ENCODE measurements around the gene NCMAP.

The NCMAP gene

DNA sequence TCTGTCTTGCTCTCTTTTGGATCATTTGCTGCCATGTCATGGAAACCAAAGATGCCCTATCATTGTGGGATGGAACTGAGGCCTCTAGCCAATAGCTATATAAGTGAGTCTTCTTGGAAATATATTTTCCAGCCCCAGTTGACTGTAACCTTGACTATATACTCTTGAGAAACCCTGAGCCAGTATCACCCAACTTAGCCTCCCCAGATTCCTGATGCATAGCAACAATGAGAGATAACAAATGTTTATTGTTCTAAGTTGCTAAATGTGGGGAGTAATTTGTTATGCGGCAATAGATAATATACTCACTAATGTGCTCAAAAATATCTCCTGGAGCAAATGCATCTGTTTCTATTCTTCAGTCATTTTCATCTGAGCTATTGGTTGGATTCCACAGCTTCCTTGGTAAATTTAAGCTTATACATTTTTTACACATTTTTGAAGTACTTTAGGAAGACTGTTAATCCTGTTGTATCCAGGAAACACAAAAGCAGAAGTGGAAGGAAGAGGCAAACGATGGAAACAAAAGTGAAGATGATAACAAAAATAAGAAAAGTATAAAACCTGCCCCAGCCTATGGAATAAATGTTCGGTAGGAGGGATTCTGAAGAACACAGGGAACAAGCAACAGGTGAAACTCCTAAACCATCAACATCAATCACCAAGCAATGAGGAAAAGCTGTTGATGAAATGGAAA lies 80.9 kb downstream of the NCMAP start:
- DNase-seq, result no peak

DNA sequence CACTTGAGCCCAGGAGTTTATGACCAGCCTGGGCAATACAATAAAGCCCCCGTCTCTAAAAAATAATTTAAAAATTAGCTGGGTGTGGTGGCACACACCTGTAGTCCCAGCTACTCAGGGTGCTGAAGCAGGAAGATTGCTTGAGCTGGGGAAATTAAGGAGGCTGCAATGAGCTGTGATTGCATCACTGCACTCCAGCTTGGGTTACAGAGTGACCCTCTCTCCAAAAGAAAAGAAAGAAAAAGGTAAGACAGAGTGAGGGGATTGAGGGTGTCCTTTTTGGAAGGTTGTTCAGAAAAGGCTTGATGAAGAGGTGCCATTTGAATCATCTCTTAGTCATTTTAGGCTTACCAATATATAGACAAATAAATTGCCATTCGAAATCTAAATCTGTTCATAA lies 83.2 kb downstream of the NCMAP start:
- DNase-seq, result no peak

DNA sequence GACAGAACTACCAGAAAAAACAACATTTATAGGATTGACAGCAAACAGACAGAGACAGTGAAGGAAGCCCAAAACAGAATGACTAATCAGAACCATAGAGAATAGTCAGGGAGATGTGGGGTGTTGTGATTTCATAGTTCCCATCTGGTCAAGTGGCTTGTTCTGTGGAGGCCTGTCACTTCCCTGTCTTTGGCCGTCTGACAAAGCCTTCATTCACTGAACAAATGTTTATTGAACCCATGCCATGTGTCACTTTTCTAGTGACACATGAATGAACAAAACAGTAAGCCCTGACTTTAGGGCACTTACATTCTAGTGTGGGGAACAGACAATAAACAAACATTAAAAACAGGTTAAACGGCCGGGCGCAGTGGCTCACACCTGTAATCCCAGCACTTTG lies 84.0 kb downstream of the NCMAP start:
- no peak for DNase-seq

DNA sequence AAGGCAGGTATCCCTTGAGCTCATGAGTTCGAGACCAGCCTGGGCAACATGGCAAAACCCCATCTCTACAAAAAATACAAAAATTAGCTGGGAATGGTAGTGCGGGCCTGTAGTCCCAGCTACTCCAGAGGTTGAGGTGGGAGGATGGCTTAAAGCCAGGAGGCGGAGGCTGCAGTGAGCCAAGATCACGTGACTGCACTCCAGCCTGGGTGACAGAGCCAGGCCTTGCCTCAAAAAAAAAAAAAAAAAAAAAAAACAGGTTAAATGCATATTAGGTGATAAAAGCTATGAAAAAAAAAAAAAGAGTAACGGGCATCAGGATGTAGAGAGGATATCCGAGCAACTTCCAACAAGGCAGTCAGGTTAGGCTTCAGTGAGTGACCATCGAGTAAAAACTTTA lies 84.4 kb downstream of the NCMAP start:
- DNase-seq, result no peak

DNA sequence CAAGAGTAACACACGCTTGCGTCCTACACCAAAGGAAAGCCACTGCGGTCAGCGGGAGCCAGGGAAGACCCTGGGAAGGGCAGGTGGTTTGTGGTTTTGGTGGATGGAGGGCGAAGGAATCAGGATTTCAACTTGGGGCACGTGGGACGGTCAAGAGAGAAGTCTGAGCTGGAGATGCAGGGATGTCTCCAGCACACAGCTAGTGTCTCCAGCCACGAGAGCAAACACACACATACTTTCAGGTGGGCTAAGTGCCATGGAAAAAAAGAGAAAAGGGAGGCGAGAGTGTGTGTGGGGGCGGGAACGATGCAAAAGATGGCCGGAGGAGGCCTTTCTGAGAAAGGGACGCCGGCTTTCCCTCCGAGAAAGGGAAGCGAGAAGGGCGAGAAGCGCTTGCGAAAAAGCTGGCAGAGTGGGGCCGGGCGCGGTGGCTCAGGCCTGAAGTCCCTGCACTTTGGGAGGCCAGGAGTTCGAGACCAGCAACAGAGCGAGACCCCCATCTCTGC lies 85.8 kb downstream of the NCMAP start:
- DNase-seq, result peak; percentile 34

DNA sequence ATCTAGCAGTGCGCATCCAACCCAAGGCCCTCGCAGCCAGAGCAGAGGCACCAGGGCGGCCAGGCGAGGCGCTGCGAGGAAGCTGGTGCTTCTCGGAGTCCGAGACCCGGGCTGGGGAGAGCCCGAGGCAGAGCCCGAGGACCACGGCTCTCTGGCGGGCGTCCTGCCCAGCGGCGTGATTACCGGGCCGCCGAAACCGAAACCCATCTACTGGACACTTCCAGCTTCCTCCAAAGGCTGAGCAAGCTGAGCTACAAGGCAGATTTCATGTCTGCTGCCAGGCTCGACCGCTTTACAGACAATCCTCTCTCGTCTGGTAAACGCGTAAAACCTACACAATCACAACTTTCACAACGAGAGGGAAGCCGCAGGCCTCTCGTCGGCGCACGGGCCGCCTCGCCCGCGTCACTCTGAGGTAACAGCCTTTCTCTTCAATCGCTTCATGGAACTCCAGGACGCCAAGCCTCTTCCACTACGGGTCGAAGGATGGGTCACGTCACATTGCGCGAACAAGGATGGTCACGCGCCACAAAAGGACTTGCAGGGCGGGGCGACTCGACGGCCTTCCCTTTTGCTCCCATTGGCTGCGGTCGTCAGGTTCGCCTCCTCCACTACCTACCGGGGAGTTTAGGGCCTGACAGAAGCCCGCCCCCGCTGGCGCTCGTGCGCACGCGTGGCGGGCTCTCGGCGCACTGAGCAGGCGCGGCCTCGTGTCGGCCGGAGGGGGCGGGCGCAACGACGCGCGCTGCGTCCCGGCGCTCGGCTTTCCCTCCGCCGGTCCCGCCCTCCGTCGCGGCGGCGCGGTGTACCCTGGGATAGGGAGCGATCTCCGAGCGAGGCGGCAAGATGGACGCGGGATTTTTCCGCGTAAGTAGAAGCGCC lies 86.8 kb downstream of the NCMAP start, which contains the start of gene SRRM1:
Gene SRRM1 (plus strand): TSS at position 822 of the 882 bp plus-strand sequence. CDS start 25 bp downstream, at position 847.
- peak; percentile 100 for DNase-seq

DNA sequence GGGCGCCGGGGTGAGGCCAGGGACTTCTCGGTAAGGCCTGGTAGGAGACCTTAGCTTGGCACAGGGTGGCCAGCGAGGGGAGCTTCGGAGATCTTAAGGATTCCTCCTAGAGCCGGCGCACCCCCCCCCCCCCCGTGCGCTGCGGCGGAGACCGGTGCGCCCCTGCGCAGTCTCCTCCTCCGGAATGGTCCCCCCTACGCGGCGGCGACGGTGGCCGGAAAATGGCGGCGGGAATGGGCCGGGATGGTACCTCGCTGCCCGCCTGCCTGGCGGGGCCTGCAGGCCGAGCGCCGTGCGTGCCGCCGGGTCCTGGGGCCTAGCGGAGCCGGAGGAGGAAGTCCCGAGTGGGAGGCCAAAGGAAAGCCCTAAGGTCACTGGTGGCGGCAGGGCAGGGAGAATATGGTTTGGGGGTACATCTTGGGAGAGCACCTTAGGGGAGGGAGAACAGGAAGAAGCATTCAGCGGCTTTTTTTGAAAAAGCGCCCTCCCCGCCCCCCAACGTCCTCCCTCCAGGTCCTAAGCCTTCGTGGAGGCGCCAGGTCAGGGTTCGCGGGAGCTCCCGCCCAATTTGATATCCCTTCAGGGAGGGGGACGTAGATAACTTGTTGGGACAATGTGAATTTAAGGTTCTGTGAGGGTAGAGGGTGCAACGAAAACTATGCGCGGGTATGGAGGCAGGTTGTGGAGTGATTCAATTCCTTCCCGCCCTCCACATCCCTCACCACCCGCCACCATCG lies 87.6 kb downstream of the NCMAP start:
- DNase-seq, result no peak

DNA sequence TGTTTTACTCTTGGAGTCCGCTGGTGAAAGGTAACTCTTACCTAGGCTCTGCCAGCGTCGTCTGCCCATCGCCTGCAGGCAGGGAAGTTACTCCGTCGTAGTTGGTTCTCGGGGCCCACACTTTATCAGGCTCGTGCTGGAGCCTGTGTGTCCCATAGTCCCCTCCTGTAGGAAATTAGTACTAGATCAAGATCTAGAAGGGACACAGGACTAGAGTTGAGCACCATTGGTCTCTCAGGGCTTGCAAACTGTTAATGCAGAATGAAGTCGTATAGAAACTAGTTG lies 88.2 kb downstream of the NCMAP start:
- DNase-seq, result no peak

DNA sequence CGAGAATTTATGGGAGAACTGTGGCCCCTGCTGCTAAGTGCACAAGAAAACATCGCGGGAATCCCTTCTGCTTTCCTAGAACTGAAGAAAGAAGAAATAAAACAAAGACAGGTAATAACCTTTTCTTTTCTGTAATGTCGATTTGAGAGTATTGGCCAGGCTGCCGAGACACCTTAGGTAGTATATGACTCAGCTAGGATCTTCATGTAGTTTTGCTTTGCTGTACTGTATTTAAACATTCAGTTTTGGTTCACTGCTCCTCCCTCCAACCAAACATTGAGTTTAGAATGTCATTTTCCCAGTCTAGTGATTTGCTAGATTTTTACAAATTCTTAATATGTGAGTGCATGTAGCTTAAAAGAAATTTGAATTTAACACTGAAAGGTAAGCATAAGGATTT lies 93.0 kb downstream of the NCMAP start:
- no peak for DNase-seq

DNA sequence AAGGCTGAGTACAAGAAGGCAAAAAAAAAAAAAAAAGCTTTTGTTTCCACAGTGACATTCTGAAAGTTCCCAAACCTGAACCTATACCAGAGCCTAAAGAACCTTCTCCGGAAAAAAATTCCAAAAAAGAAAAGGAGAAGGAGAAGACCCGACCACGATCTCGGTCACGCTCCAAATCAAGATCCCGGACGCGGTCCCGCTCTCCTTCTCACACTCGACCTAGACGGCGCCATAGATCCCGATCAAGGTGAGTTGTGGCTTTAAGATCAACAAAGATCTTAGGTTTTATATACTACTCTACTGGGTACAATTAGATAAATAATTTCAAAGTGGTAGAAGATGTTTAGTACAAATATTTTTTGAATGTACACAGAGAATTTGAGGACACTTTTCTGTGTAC lies 96.5 kb downstream of the NCMAP start:
- no peak for DNase-seq

DNA sequence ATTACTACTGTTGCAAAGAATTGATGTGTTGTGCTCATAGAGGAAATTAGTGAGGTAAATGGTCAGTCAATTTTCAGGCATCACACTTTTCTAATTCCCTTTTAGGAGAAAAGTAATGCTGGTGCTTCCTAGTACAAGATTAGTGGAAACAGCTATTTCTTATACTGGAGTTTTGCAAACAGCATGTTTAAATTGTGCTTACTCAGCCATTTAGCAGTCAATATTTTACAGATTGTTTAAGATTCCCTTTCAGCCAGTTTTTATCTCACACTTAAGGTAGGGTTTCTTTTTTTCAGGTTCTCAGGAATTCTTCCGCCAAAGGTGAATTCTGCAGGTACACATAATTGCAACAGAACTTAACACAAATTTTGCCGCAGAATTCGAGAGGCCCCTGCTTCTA lies 98.1 kb downstream of the NCMAP start:
- DNase-seq, result no peak

DNA sequence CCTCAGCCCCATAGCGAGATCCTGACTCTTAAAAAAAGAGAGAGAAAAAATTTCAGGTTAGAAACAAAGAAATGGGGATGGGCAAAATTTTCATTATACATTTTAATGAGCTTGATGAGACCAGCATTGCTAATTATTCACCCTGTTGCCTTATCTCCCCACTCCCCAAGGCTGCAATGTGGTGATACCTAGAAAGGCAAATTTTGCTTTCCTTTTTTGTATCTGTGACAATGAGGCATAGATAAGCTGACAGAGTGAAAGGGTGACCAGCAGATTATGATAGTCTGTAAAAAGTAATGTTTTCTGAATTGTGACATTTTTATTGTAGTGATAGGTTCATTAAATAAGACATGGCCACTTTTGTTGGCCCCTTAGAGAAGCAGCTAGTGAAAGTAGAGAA lies 100.2 kb downstream of the NCMAP start:
- DNase-seq, result no peak

DNA sequence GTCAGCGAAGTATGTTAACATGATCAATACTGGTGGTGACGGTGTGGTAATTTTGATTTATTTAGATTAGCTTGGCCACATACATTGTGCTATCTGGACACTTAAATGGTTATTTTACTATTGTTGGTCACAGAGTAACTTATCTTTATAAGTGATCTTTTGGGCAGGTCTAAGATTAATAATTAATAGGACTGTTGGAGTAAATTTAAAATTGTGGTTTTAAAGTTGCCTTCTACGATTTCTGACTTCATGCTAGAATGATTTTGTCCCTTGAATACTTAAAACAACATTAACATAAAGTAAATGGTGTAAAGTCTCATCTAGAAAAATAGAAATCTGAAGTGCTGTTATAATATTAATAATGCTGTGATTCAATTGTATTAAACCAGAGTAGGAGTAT lies 101.9 kb downstream of the NCMAP start:
- DNase-seq, result no peak

All from CD4-positive, alpha-beta T cell treated with Interleukin-17A for 1 hour (primary cell).